Embryonic facial prominence (tissue), 1 donor: Measurements from ENCODE around the gene KDM6A.
"Not testable (repeated sequence)": the region's sequence is repeated elsewhere in the genome, so short reads cannot be mapped to it uniquely, and the experiment has no call there.

ENCODE experiments used
- DNase-seq: peaks from one replicate; pipeline ENCODE4 v3.0.0-alpha.2; 2016; ENCODE audit errors: extremely low spot score

KDM6A gene

DNA sequence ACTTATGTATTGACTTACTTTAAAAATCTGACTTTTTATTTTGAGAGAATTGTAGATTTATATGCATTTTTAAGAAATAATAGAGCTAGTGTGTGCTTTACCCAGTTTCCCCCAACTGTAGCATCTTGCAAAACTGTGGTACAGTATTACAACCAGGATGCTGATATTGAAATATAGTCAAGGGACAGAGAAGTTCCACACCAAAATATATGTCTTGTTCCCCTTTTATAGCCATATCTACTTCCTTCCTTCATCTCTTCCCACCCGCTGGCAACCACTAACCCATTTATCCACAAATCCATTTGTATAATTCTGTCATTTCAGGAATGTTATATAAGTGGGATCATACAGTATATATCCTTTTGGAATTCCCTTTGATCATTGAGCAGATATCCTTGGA, 16.8 kb downstream of the KDM6A start:
- DNase-seq, result no peak

DNA sequence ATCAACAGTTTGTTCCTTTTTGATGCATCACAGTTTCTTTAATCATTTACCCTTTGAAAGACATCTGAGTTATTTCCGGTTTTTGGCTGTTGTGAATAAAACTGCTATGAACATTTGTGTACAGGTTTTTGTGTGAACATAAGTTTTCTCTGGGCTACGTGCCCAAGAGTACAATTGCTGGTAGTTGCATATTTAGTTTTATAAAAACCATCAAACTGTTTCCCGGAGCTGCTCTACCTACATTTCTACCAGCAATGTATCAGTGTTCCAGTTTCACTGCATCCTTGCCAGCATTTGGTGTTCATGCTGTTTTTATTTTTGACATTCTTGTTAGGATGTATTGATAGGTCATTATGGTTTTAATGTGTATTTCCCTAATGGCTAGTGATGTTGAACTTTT, 17.3 kb downstream of the KDM6A start:
- DNase-seq, result no peak

DNA sequence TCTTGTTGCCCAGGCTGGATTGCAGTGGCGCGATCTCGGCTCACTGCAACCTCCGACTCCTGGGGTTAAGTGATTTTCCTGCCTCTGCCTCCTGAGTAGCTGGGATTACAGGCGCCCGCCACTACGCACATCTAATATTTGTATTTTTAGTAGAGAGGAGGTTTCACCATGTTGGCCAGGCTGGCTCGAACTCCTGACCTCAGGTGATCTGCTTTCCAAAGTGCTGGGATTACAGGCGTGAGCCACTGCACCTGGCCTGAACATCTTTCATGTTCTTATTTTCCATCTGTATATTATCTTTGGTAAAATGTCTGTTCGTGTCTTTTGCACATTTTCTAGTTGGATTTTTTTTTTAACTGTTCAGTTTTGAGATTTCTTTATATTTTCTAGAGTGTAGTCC, 17.7 kb downstream of the KDM6A start:
- DNase-seq, result not testable (repeated sequence)

DNA sequence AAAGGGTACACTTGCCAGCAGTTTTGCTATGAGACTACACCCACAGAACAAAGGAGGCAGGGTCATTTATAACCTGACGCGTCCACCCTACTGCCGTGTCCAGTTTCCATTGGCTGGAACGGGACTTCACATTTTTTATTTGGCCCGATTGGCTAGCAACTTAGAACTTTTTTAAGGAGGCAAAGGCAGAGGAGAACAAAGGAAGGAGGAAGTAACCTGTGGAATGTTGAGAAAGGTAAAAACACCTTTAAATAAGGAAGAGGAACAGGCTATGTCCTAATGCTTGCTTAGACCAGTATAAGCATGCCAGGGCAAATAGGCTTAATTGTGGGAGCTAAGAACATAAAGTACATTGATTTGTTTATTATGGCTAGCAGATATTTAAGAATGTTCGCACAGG, 18.7 kb downstream of the KDM6A start:
- no peak for DNase-seq

- DNase-seq, result no peak
Observed at GRCh38 chrX:44896876-44897186, 23.8 kb downstream of the KDM6A start.

DNA sequence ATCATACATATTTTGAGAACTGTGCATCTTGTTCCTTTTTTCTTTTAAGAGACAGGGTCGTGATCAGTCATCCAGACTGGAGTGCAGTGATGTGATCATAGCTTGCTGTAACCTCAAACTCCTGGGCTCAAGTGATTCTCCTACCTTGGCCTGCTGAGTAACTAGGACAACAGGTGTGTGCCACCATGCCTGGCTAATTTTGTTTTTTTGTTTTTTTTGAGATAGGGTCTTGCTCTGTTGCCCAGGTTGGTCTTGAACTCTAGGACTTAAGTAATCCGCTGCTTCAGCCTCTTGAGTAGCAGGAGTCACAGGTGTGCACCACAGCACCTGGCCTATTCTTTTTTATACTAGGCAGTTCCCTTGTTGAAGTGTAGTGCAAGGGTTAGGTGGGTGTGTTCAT, 24.6 kb downstream of the KDM6A start:
- no peak for DNase-seq

GRCh38 chrX:44898411-44899221, 25.6 kb downstream of the KDM6A start:
- DNase-seq, result no peak

GRCh38 chrX:44899946-44900345, 27.0 kb downstream of the KDM6A start:
- no peak for DNase-seq

GRCh38 chrX:44903107-44903506, 30.1 kb downstream of the KDM6A start:
- DNase-seq, result no peak

GRCh38 chrX:44903830-44904530, 31.0 kb downstream of the KDM6A start:
- no peak for DNase-seq

DNA sequence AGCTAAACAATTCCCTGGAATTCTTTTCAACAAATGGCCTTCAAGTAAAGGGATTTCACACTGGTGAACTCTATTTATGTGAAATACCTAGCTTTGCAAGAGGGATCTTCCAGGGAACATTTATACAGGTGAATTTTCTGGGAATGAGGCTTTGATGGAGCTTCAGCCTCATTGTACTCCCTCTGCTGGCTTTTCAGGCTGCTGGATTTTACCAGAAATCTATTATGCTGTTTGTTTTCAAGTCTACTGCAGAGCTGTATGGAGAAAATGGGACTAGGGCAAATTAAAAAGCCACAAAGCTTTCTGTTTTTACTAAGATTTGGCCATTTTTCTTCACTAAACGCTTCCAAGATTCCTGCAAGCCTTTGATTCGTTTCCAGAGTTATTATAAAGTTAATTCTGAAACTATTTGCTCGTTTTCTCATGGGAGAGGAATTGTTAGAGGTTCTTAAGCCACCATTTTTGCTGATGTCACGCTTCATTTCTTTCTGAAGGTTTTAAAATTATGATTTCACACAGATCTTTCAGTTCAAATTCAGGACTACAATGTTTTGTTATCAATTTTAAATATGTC, 31.6 kb downstream of the KDM6A start:
- no peak for DNase-seq

GRCh38 chrX:44906041-44906440, 33.1 kb downstream of the KDM6A start:
- no peak for DNase-seq

DNA sequence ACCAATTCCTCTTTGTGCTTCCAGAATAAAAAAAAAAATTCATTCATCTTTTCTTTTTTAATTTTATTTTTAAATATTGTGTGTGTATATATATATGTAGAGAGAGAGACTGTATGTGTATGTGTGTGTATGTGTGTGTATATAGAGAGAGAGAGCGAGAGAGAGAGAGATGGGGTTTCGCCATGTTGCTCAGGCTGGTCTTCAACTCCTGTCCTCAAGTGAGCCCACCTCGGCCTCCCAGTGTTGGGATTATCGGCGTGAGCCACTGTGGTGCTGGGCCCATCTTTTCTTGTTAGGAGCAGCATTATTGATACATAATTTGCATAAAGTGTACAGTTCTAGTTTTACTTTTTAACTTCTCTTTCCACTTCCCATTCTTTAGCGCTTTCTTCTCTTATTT, 33.6 kb downstream of the KDM6A start:
- DNase-seq, result no peak

DNA sequence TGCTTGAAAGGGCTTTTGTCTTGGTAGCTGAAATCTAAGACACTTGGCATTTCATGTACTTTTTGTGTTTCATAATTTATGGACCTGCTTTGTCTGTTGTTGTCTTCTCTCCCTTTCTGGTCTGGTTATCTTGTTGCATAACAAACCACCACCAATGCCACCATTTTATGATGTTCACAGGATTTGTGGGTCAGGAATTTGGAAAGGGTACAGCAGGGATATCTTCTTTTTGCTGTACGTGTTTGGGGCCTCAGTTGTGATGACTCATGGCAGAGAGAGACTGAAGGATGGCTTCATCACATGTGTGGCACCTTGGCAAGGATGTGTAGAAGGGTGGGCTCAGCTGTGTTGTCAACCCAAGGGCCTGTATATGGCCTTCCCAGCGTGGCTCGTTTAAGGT, 35.2 kb downstream of the KDM6A start:
- no peak for DNase-seq

GRCh38 chrX:44908827-44909226, 35.8 kb downstream of the KDM6A start:
- no peak for DNase-seq

GRCh38 chrX:44910508-44910907, 37.5 kb downstream of the KDM6A start:
- not testable (repeated sequence) for DNase-seq

DNA sequence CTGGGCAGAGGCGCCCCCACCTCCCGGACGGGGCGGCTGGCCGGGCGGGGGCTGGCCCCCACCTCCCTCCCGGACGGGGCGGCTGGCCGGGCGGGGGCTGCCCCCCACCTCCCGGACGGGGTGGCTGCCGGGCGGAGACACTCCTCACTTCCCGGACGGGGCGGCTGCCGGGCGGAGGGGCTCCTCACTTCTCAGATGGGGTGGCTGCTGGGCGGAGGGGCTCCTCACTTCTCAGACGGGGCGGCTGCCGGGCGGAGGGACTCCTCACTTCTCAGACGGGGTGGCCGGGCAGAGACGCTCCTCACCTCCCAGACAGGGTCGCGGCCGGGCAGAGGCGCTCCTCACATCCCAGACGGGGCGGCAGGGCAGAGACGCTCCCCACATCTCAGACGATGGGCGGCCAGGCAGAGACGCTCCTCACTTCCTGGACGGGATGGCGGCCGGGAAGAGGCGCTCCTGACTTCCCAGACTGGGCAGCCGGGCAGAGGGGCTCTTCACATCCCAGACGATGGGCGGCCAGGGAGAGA, 38.1 kb downstream of the KDM6A start:
- DNase-seq, result not testable (repeated sequence)

GRCh38 chrX:44913656-44914531, 40.9 kb downstream of the KDM6A start:
- DNase-seq, result no peak

GRCh38 chrX:44914532-44915198, 41.7 kb downstream of the KDM6A start:
- no peak for DNase-seq

GRCh38 chrX:44915361-44915868, 42.4 kb downstream of the KDM6A start:
- DNase-seq, result no peak

- DNase-seq, result no peak
Observed at GRCh38 chrX:44918722-44919121, 45.7 kb downstream of the KDM6A start.
